Activated CD8-positive, alpha-beta T cell treated with anti-CD3 and anti-CD28 coated beads, Interleukin-2, amount 10 ng/mL, durations not matched to agents 7 days and 5 days (primary cell): ENCODE data around the gene CADPS2. TPM values are rescaled to one million over a fixed set of nuclear protein-coding genes. Genes with fewer than 3 reads are reported as not detected.

ENCODE experiments used
- ATAC-seq: fragments of 150-1000 bp; cut with Tn5 transposase; one replicate; pipeline ENCODE4 v1.10.0; 2021; ENCODE audit warnings: moderate library complexity
- CTCF ChIA-PET: fragments of 350-600 bp; sonication (Branson Sonifier 250); formaldehyde crosslinking; loops from one replicate; lab custom pipeline; 2021; ENCODE audit warnings: antibody characterized with exemption; lab: Charles Lee
- POLR2A ChIA-PET: fragments of 350-600 bp; sonication (Branson Sonifier 250); formaldehyde crosslinking; loops from one replicate; lab custom pipeline; 2021; ENCODE audit warnings: antibody characterized with exemption; lab: Charles Lee
- DNase-seq: peaks from one replicate; pipeline ENCODE4 v3.0.0-alpha.2; 2020
- H3K27ac Mint-ChIP-seq: one replicate; pipeline ENCODE4 v1.8.0; 2021; ENCODE audit warnings: mild to moderate bottlenecking, mixed read lengths
- H3K27me3 Mint-ChIP-seq: one replicate; pipeline ENCODE4 v1.8.0; 2021; ENCODE audit warnings: low read depth, mixed read lengths
- H3K36me3 Mint-ChIP-seq: one replicate; pipeline ENCODE4 v1.8.0; 2021; ENCODE audit warnings: low read depth, mixed read lengths
- H3K4me1 Mint-ChIP-seq: one replicate; pipeline ENCODE4 v1.8.0; 2021; ENCODE audit warnings: low read depth, mixed read lengths
- H3K4me3 Mint-ChIP-seq: one replicate; pipeline ENCODE4 v1.8.0; 2021; ENCODE audit warnings: mild to moderate bottlenecking, mixed read lengths
- H3K9me3 Mint-ChIP-seq: one replicate; pipeline ENCODE4 v1.8.0; 2022; ENCODE audit warnings: mixed read lengths; ENCODE audit not compliant: insufficient read depth
- total RNA-seq, 2 experiments: library from RNA; stranded (reverse); gene quantifications; one replicate each; pipeline ENCODE4 v1.2.3, GENCODE V29; 2021

Gene CADPS2
- total RNA-seq, 2 experiments from 2014 or later: not detected

GRCh38 chr7:122412883-122413282, 473.4 kb downstream of the CADPS2 start:
- no peaks in the 10 kb centered on the region for H3K36me3 Mint-ChIP-seq
- no peaks in the 10 kb centered on the region for H3K4me1 Mint-ChIP-seq
- H3K27me3 Mint-ChIP-seq: no peaks in the 10 kb centered on the region
- POLR2A ChIA-PET: interaction anchor here (0.6 kb wide), 1 partner anchor 154 kb away, joined by 3 read pairs; no protein-coding TSS in a partner anchor
- no peaks in the 10 kb centered on the region for H3K9me3 Mint-ChIP-seq
- no peak for DNase-seq
- ATAC-seq: no peak
- CTCF ChIA-PET: no interaction called here
- H3K4me3 Mint-ChIP-seq: no peak overlapping the region
- no peak overlapping the region for H3K27ac Mint-ChIP-seq

GRCh38 chr7:122412441-122412840, 473.8 kb downstream of the CADPS2 start:
- ChIA-PET POLR2A (interaction anchor here (0.6 kb wide), 1 partner anchor 154 kb away, joined by 3 read pairs; no protein-coding TSS in a partner anchor), CTCF (no interaction called here)
- Mint-ChIP-seq H3K9me3 (no peaks in the 10 kb centered on the region), H3K27ac (no peak overlapping the region), H3K4me1 (no peaks in the 10 kb centered on the region), H3K36me3 (no peaks in the 10 kb centered on the region), H3K4me3 (no peak overlapping the region), H3K27me3 (no peaks in the 10 kb centered on the region)
- DNase-seq (no peak), ATAC-seq (no peak)

DNA sequence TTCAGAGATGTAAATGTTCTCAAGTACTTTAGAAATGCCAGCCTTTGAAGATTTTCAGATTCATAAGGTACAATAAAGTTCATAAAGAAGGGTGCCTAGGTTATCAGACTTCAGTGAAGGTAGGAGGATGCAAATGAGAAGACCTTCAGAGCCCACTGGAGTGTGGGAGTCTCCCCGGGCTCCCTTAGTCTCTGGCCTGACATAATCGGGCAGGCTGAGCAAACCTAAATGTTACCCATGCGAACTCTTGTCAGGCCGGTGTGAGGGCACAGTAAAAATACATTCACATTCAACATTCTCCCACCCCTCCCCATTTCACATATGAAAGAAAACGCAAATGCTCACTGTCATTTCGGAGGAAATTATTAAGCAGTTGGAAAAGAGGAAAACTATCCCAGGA, 479.1 kb downstream of the CADPS2 start:
- H3K9me3 Mint-ChIP-seq: peaks cover 2% of the 10 kb centered on the region
- no peaks in the 10 kb centered on the region for H3K4me1 Mint-ChIP-seq
- H3K27ac Mint-ChIP-seq: no peak overlapping the region
- no peaks in the 10 kb centered on the region for H3K27me3 Mint-ChIP-seq
- CTCF ChIA-PET: no interaction called here
- POLR2A ChIA-PET: no interaction called here
- no peak for ATAC-seq
- DNase-seq: no peak
- H3K4me3 Mint-ChIP-seq: no peak overlapping the region
- H3K36me3 Mint-ChIP-seq: no peaks in the 10 kb centered on the region

DNA sequence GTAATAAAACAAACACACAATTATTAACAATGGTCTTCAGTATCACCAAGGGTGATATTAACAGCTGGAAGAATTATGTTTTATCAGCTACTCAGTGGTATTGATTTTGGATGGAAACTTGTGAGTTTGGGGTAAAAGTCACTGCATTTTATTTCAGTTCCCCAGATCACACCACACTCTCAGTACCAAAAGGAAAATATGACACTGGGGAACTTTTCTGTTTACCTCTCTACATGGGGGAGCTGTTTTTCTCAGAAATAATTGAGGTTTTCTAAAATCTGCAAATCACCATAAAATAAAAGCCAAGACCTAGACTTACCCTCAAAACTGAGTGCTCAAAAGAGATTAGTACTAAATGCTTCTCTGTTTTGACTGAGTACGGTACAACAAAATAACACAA, 483.1 kb downstream of the CADPS2 start:
- DNase-seq: no peak
- Mint-ChIP-seq H3K4me1 (no peaks in the 10 kb centered on the region), H3K27me3 (no peaks in the 10 kb centered on the region), H3K36me3 (no peaks in the 10 kb centered on the region), H3K9me3 (peaks cover 5% of the 10 kb centered on the region), H3K4me3 (no peak overlapping the region), H3K27ac (no peak overlapping the region)
- ATAC-seq: no peak
- CTCF ChIA-PET: no interaction called here
- POLR2A ChIA-PET: no interaction called here

DNA sequence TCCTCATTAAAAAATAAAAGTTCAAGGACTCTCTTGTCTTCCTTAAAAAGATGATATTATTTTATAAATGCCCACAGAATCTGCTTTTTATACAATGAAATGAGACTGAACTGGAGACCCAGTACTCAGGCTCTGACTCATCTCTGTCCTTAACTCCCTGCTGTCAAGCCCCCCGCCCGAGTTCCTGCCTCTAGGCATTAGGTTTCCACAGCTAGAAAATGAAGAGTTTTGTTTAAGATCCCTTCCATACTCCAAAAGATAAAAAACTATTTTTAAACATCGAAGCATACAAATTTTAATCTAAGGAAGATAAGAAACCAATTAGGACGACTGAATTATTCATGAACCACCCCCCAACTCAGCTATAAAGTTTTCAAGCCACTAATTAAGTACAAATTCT, 484.0 kb downstream of the CADPS2 start:
- CTCF ChIA-PET: no interaction called here
- Mint-ChIP-seq H3K9me3 (peaks cover 5% of the 10 kb centered on the region), H3K27ac (no peak overlapping the region)

GRCh38 chr7:122397381-122397780, 488.9 kb downstream of the CADPS2 start:
- ATAC-seq (no peak), DNase-seq (no peak)
- peaks cover 4% of the 10 kb centered on the region for H3K9me3 Mint-ChIP-seq
- POLR2A ChIA-PET: no interaction called here
- no peak overlapping the region for H3K4me3 Mint-ChIP-seq
- no peak overlapping the region for H3K27ac Mint-ChIP-seq
- no peaks in the 10 kb centered on the region for H3K4me1 Mint-ChIP-seq
- CTCF ChIA-PET: no interaction called here
- no peaks in the 10 kb centered on the region for H3K36me3 Mint-ChIP-seq
- no peaks in the 10 kb centered on the region for H3K27me3 Mint-ChIP-seq

More for the DNA sequence above, 484.0 kb downstream of the CADPS2 start:
- H3K4me1 Mint-ChIP-seq: no peaks in the 10 kb centered on the region
- DNase-seq (no peak), ATAC-seq (no peak)
- H3K4me3 Mint-ChIP-seq: no peak overlapping the region
- H3K36me3 Mint-ChIP-seq: no peaks in the 10 kb centered on the region
- no peaks in the 10 kb centered on the region for H3K27me3 Mint-ChIP-seq
- POLR2A ChIA-PET: no interaction called here

- Mint-ChIP-seq H3K27ac (no peak overlapping the region), H3K36me3 (no peaks in the 10 kb centered on the region), H3K9me3 (no peaks in the 10 kb centered on the region), H3K27me3 (no peaks in the 10 kb centered on the region), H3K4me3 (no peak overlapping the region), H3K4me1 (no peaks in the 10 kb centered on the region)
- POLR2A ChIA-PET: no interaction called here
- CTCF ChIA-PET: no interaction called here
- DNase-seq (no peak), ATAC-seq (no peak)
Observed at GRCh38 chr7:122394512-122394911, 491.7 kb downstream of the CADPS2 start.

DNA sequence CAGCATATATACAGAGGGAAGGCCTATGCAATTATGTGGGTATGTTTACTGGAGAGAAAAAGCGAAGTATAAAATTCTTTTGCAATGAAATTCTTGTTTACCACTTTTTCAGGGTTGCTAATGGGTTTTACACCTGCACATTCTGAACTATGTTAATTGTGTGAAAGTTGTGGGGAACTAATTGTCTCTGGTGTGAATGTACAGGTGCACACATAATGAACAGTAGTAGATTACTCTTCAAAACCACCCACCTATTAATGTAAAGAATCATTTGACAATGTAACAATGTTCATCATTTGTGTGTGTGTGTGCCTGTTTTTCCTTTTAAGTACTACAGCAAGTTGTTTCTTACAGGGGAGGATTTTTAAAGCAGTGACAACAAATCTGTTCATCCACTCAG, 501.7 kb downstream of the CADPS2 start:
- Mint-ChIP-seq H3K36me3 (no peaks in the 10 kb centered on the region), H3K27ac (no peak overlapping the region), H3K27me3 (no peaks in the 10 kb centered on the region), H3K4me1 (no peaks in the 10 kb centered on the region), H3K4me3 (no peak overlapping the region), H3K9me3 (no peaks in the 10 kb centered on the region)
- CTCF ChIA-PET: no interaction called here
- POLR2A ChIA-PET: no interaction called here
- DNase-seq: no peak
- ATAC-seq: no peak

DNA sequence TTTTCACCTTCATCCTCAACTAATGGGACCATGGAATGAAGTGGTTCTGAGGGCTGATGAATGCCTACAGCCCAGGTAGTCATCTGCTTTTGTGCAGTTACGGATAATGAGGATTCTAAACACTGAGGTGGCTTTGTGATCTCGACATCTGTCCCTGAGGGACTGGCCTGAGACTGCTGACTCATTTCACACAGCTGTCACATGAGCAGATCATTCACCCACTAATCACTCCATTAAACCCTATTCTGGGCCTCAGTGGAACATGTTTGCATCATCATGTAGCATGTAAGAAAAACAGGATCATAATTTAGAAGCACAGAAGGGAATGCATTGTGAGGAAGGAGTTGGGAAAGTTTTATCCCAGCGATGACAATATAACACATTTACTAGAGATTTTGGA, 502.3 kb downstream of the CADPS2 start:
- DNase-seq (no peak), ATAC-seq (no peak)
- CTCF ChIA-PET: no interaction called here
- no peaks in the 10 kb centered on the region for H3K4me1 Mint-ChIP-seq
- no peak overlapping the region for H3K27ac Mint-ChIP-seq
- no peaks in the 10 kb centered on the region for H3K9me3 Mint-ChIP-seq
- no peaks in the 10 kb centered on the region for H3K27me3 Mint-ChIP-seq
- H3K36me3 Mint-ChIP-seq: no peaks in the 10 kb centered on the region
- POLR2A ChIA-PET: no interaction called here
- no peak overlapping the region for H3K4me3 Mint-ChIP-seq

- no peak overlapping the region for H3K4me3 Mint-ChIP-seq
- ATAC-seq: no peak
- H3K36me3 Mint-ChIP-seq: no peaks in the 10 kb centered on the region
- ChIA-PET CTCF (no interaction called here), POLR2A (no interaction called here)
- H3K9me3 Mint-ChIP-seq: peaks cover 3% of the 10 kb centered on the region
- H3K27ac Mint-ChIP-seq: no peak overlapping the region
- no peak for DNase-seq
- no peaks in the 10 kb centered on the region for H3K4me1 Mint-ChIP-seq
- no peaks in the 10 kb centered on the region for H3K27me3 Mint-ChIP-seq
Observed at GRCh38 chr7:122380992-122381391, 505.3 kb downstream of the CADPS2 start.

DNA sequence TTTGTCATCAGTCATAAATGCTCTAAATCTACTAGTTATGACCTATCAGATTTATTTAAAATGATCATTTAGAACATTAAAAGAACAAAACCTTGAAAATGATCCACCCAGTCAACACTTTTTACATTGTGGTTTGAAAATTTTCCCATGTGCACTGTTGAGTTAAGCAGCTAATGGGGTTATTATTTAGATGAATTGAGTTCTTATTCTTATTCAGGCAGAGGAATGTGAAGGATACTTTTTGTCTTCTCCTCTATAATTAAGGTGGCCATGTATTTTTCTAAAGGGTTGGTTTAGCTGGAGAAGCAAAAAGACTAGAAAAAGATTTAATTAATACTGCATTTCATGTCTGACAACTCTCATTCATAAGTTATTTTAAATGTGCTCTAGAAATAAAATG, 506.8 kb downstream of the CADPS2 start:
- Mint-ChIP-seq H3K27me3 (no peaks in the 10 kb centered on the region), H3K27ac (no peak overlapping the region), H3K4me3 (no peak overlapping the region), H3K36me3 (no peaks in the 10 kb centered on the region), H3K9me3 (peaks cover 3% of the 10 kb centered on the region), H3K4me1 (no peaks in the 10 kb centered on the region)
- ATAC-seq (no peak), DNase-seq (no peak)
- ChIA-PET POLR2A (no interaction called here), CTCF (no interaction called here)

GRCh38 chr7:122369756-122370155, 516.5 kb downstream of the CADPS2 start:
- H3K36me3 Mint-ChIP-seq: no peaks in the 10 kb centered on the region
- no peaks in the 10 kb centered on the region for H3K27me3 Mint-ChIP-seq
- no peaks in the 10 kb centered on the region for H3K9me3 Mint-ChIP-seq
- ChIA-PET CTCF (no interaction called here), POLR2A (no interaction called here)
- DNase-seq (no peak), ATAC-seq (no peak)
- H3K27ac Mint-ChIP-seq: no peak overlapping the region
- H3K4me3 Mint-ChIP-seq: no peak overlapping the region
- H3K4me1 Mint-ChIP-seq: no peaks in the 10 kb centered on the region

DNA sequence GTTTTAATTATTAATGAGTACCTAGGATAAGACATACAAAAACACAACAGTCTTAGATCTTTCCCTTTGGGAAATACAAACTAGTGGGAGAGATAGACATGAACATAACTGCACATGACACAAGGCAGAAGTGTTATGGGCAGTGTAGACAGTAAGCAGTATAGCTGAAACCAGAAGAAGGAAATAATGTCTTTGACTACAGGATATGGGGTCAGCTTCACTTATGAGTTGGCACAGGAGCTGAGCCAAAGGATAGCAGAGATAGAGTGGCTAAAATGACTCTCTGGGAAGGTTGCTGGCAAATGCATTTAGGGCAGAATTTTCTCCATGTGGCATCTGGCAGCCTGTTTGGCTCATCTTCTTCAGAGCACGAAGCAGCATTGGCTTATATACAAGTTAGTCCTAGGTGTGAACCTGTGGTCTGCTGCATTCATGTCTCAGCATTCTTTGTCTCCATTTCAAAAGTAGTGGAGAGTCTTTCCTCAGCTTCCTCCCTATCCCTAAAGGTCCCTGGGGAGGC, 521.4 kb downstream of the CADPS2 start:
- DNase-seq (no peak), ATAC-seq (no peak)
- CTCF ChIA-PET: no interaction called here
- no peaks in the 10 kb centered on the region for H3K4me1 Mint-ChIP-seq
- no peaks in the 10 kb centered on the region for H3K36me3 Mint-ChIP-seq
- POLR2A ChIA-PET: no interaction called here
- H3K27me3 Mint-ChIP-seq: no peaks in the 10 kb centered on the region
- H3K27ac Mint-ChIP-seq: no peak overlapping the region
- H3K4me3 Mint-ChIP-seq: no peak overlapping the region
- no peaks in the 10 kb centered on the region for H3K9me3 Mint-ChIP-seq
